Gastroesophageal sphincter (tissue), 3 donors: ENCODE results near the gene ARFGEF3.

Experiments used
- CTCF ChIP-seq, 4 experiments: fragments of 200-600 bp in 2 of 4; fragments of 450-650 bp in 2 of 4; sonication (generic) in 1 of 4; IDR thresholded peaks; one replicate each; pipeline ENCODE4 v1.5.1; 2017 to 2019; ENCODE audit warnings: antibody characterized with exemption in 4 of 4, mild to moderate bottlenecking in 2 of 4, moderate library complexity in 2 of 4
- POLR2A ChIP-seq, 2 donors: fragments of 450-650 bp; IDR thresholded peaks; one replicate each; pipeline ENCODE4 v1.6.1; 2017; ENCODE audit warnings: antibody characterized with exemption in 2 of 2, mild to moderate bottlenecking in 2 of 2, moderate library complexity in 1 of 2

GRCh38 chr6:138378463-138378862 is 216.7 kb downstream of the ARFGEF3 start:
- TF ChIP-seq CTCF (IDR thresholded peaks at IDR 0.05) (no peak), POLR2A (IDR thresholded peaks at IDR 0.05) (no peak)
